ENCODE data around the gene JAGN1. TPM values are rescaled to one million over a fixed set of nuclear protein-coding genes. Genes with fewer than 3 reads are reported as not detected.

JAGN1 gene
- total RNA-seq, 2 donors from 2014 or later, result 21.9 to 29.1 TPM

DNA sequence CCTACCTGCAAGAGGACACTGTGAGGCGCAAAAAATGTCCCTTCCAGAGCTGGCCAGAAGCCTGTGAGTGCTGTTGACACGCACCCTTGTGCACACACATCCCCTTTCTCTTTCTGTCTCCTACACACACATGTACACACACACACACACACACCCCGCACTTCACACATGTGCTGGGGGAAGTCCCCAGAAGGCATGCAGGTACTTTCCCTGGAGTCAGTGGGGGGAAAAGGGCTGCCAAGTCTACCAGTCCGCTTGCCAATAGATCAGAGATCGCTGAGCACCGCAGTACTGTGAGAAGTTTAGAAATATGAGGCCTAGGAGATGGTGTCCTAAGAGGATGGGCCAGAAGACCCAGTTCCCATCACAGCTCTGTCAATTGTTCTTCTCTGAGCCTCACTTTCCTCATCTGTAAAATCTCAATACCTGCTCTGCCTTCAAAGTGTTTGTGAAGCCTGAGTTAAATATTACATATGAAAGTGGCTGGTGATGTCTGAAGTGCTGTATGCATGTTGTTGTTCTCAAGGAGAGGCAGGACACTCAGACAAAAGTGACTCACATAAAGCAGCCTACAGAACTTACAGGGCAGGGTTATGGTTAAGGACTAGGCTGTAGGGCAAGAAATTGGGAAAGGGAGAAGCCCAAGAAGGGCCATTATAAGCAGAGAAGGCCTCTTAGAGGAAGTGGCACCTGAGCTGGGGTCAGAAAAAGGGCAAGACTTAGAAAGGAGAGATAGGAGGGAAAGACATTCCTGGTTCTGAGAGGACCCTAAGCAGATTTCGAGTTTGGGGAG, 19.0 kb downstream of the JAGN1 start:
- H3K9me3 ChIP-seq (ENCODE audit: control insufficient read depth, low read length), result no peaks in the 10 kb centered on the region
- H3K27me3 ChIP-seq (ENCODE audit: control insufficient read depth, insufficient read depth, low read length, poor library complexity, severe bottlenecking), result peaks cover 5% of the 10 kb centered on the region
- no peak for TF ChIP-seq CTCF (conservative IDR thresholded peaks at IDR 0.05)
- H3K27ac ChIP-seq (ENCODE audit: low read depth, low read length), result no peak overlapping the region
- H3K4me3 Mint-ChIP-seq, result no peak overlapping the region
- H3K4me3 ChIP-seq (ENCODE audit: low read length), result no peak overlapping the region
- 90 to 93% methylated on average over 4 to 7 of the region's 7 CpGs for WGBS, 2 experiments (ENCODE audit: insufficient coverage in 1 of 2, insufficient read length in 1 of 2)
- H3K27ac Mint-ChIP-seq, result no peak overlapping the region
- H3K4me1 Mint-ChIP-seq, result no peaks in the 10 kb centered on the region
- peaks cover 1% of the 10 kb centered on the region for H3K27me3 Mint-ChIP-seq (ENCODE audit: insufficient read depth)
- no peaks in the 10 kb centered on the region for H3K9me3 Mint-ChIP-seq
- no peaks in the 10 kb centered on the region for H3K36me3 ChIP-seq (ENCODE audit: control insufficient read depth, insufficient read depth, low read length)
- no peak overlapping the region for H3K9ac ChIP-seq (ENCODE audit: extremely low read depth, low read length, poor library complexity, severe bottlenecking)
- no peak for DNase-seq
- H3K36me3 Mint-ChIP-seq (ENCODE audit: low read depth), result no peaks in the 10 kb centered on the region
- H3K4me1 ChIP-seq (ENCODE audit: control insufficient read depth, insufficient read depth, low read length), result no peaks in the 10 kb centered on the region

GRCh38 chr3:9911863-9912262, 21.5 kb downstream of the JAGN1 start:
- H3K36me3 ChIP-seq (ENCODE audit: control insufficient read depth, insufficient read depth, low read length), result no peaks in the 10 kb centered on the region
- H3K9ac ChIP-seq (ENCODE audit: extremely low read depth, low read length, poor library complexity, severe bottlenecking), result no peak overlapping the region
- Mint-ChIP-seq H3K36me3 (ENCODE audit: low read depth) (no peaks in the 10 kb centered on the region), H3K27ac (no peak overlapping the region), H3K4me3 (no peak overlapping the region), H3K27me3 (ENCODE audit: insufficient read depth) (no peaks in the 10 kb centered on the region), H3K9me3 (no peaks in the 10 kb centered on the region), H3K4me1 (peaks cover 12% of the 10 kb centered on the region)
- H3K4me1 ChIP-seq (ENCODE audit: control insufficient read depth, insufficient read depth, low read length), result no peaks in the 10 kb centered on the region
- no peak overlapping the region for H3K4me3 ChIP-seq (ENCODE audit: low read length)
- TF ChIP-seq CTCF (conservative IDR thresholded peaks at IDR 0.05), result no peak
- H3K9me3 ChIP-seq (ENCODE audit: control insufficient read depth, low read length), result no peaks in the 10 kb centered on the region
- WGBS, 2 experiments (ENCODE audit: insufficient coverage in 1 of 2, insufficient read length in 1 of 2), result 87 to 91% methylated on average over 7 to 8 of the region's 8 CpGs
- no peak overlapping the region for H3K27ac ChIP-seq (ENCODE audit: low read depth, low read length)
- H3K27me3 ChIP-seq (ENCODE audit: control insufficient read depth, insufficient read depth, low read length, poor library complexity, severe bottlenecking), result peaks cover 10% of the 10 kb centered on the region
- DNase-seq, result no peak

DNA sequence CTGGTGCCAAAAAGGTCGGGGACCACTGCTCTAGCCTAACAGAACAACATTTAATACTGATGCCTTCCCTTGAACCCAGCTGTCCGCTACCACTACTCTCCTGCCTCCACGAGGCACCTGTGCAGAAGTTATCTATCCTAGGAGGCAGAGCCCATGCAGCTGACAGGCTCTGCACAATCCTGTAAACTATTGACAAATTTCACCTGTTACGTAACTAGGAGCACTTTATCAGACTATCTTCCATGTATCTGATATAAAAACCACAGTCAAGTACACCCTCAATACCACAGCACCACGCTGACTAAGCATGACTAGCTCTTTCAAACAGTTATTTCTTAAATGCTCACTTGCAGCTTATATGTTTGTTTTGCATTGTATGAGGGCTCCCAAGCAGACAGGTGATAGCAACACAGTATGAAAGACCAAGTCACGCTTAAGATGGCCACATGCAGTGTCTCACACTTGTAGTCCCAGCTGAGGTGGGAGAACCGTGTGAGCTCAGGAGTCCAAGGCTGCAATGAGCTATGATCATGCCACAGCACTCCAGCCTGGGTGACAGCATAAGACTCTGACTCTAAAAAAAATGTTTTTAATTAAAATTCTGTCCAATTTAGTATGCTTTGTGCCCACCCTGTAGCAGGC, 22.0 kb downstream of the JAGN1 start:
- Mint-ChIP-seq H3K27ac (no peak overlapping the region), H3K4me1 (peaks cover 15% of the 10 kb centered on the region), H3K4me3 (no peak overlapping the region), H3K27me3 (ENCODE audit: insufficient read depth) (no peaks in the 10 kb centered on the region), H3K36me3 (ENCODE audit: low read depth) (no peaks in the 10 kb centered on the region), H3K9me3 (no peaks in the 10 kb centered on the region)
- WGBS, 2 experiments (ENCODE audit: insufficient coverage in 1 of 2, insufficient read length in 1 of 2), result 94 to 95% methylated on average over 7 of the region's 7 CpGs
- no peak for TF ChIP-seq CTCF (conservative IDR thresholded peaks at IDR 0.05)
- Histone ChIP-seq H3K4me3 (ENCODE audit: low read length) (no peak overlapping the region), H3K4me1 (ENCODE audit: control insufficient read depth, insufficient read depth, low read length) (no peaks in the 10 kb centered on the region), H3K27ac (ENCODE audit: low read depth, low read length) (no peak overlapping the region), H3K9me3 (ENCODE audit: control insufficient read depth, low read length) (no peaks in the 10 kb centered on the region), H3K9ac (ENCODE audit: extremely low read depth, low read length, poor library complexity, severe bottlenecking) (no peak overlapping the region), H3K36me3 (ENCODE audit: control insufficient read depth, insufficient read depth, low read length) (no peaks in the 10 kb centered on the region), H3K27me3 (ENCODE audit: control insufficient read depth, insufficient read depth, low read length, poor library complexity, severe bottlenecking) (peaks cover 10% of the 10 kb centered on the region)
- no peak for DNase-seq

All from endodermal cell (in vitro differentiated cells).